HG03521 (cell line): ENCODE results near the gene DHX36.

Experiments used
- ATAC-seq: cut with Tn5 transposase; IDR thresholded peaks from one replicate; pipeline ENCODE4 v1.9.1; 2021; ENCODE audit warnings: mild to moderate bottlenecking, moderate library complexity; ENCODE audit not compliant: unreplicated experiment

DHX36 gene, protein sequence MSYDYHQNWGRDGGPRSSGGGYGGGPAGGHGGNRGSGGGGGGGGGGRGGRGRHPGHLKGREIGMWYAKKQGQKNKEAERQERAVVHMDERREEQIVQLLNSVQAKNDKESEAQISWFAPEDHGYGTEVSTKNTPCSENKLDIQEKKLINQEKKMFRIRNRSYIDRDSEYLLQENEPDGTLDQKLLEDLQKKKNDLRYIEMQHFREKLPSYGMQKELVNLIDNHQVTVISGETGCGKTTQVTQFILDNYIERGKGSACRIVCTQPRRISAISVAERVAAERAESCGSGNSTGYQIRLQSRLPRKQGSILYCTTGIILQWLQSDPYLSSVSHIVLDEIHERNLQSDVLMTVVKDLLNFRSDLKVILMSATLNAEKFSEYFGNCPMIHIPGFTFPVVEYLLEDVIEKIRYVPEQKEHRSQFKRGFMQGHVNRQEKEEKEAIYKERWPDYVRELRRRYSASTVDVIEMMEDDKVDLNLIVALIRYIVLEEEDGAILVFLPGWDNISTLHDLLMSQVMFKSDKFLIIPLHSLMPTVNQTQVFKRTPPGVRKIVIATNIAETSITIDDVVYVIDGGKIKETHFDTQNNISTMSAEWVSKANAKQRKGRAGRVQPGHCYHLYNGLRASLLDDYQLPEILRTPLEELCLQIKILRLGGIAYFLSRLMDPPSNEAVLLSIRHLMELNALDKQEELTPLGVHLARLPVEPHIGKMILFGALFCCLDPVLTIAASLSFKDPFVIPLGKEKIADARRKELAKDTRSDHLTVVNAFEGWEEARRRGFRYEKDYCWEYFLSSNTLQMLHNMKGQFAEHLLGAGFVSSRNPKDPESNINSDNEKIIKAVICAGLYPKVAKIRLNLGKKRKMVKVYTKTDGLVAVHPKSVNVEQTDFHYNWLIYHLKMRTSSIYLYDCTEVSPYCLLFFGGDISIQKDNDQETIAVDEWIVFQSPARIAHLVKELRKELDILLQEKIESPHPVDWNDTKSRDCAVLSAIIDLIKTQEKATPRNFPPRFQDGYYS

DNA sequence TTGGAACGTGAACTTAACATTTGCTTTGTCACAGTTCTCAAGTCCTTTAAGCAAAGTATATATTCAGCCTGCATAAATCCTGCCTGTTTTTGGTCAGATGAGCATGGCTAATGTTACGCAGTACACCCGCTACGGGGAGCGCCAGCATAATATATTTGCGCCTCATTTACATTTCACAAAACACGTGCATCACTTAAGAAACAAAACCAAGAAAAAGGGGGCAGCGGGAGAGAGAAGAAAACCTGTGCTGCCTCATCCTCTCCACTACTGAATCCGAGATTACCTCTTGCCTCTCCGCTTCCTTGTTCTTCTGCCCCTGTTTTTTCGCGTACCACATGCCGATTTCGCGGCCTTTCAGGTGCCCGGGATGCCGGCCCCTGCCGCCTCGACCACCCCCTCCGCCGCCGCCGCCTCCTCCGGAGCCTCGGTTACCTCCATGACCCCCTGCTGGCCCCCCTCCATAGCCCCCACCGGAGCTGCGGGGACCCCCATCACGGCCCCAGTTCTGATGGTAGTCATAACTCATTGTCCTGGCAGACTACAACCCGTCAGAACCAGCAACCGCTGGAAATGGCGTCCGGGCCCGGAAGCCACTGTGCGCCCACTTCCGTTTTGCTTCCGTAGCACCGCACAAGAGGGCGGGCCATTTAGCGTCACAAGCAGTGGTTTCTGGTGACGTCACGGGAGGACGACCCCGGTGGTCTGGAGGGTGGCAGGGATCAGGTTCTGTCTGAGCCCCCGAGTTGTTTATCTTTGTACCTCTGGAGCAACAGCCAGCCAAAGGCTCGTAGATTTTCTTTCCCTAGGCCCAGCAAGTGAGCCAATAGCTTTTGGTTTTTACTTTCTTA lies at the start of gene DHX36:
Gene DHX36 (minus strand): TSS at position 597 of the 848 bp plus-strand sequence. CDS start 71 bp downstream, at position 526.
- ATAC-seq = peak; percentile 94

DNA sequence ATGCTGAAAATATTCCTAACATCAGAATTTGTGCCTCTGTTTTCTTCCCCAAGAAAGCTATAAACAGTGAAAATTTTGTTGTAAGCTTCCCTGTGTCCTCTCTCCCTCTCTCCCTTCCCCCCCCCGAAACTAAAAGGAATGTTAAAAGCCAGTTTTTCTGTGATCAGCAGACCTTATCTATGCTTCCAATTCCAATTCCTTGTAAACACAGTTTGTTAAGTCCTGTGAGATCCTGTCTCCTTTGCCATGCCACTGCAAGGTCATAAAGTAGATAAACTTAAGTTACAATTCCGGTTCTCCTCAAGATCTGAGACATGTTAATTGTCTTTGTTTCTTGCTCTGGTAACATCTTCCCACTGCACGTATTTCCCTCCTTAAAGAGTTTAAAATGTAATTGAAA lies 42.9 kb upstream of the DHX36 start:
- no peak for ATAC-seq

DNA sequence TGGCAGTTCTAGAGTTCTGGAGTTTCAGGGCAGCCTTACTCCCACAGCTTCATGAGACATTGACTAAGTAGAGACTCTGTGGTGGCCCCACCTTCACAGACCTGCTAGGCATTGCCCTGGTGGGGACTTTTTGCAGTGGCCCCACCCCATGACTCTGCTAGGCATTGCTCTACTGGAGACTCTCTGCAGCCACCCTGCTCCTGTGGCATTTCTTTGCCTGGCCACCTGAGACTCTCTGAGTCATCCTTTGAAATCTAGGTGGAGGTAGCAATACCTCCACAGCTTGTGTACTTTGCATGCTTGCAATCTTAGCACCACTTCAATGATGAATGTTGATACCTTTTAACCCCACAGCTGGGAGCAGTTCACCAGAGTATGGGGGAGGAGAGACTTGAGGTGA lies 40.6 kb upstream of the DHX36 start:
- ATAC-seq = no peak

DNA sequence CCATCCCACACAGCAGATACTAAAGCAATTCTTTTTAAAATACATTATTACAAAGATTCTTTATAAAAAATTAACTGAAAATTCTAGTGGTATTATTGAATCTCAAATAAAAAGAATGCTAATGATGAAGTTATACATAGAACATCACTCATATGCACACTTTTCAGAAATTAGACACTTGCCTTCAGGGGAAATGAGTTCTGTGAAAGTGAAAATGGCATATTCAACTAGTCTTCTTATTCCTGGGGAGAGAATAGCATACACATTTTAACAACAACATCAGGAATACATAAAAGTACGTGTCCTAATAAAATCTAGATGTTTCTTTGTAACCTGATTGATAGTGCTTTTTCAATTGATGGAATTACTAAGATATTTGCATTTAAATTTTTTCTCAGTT lies 36.8 kb upstream of the DHX36 start:
- ATAC-seq = no peak

DNA sequence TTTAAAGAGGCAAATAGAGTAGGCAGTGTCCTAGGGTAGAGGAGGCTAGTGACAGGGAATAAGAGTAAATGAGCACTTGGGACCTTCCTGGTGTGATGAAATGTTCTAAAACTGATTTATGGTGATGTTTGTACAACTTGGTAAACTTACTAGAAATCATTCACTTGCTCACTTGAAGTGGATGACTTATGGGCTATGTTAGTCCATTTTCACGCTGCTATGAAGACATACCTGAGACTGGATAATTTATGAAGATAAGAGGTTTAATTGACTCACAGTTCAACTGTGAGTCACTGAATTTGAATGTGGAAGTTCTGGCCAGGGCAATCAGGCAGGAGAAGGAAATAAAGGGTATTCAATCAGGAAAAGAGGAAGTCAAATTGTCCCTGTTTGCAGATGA lies 31.7 kb upstream of the DHX36 start:
- no peak for ATAC-seq

DNA sequence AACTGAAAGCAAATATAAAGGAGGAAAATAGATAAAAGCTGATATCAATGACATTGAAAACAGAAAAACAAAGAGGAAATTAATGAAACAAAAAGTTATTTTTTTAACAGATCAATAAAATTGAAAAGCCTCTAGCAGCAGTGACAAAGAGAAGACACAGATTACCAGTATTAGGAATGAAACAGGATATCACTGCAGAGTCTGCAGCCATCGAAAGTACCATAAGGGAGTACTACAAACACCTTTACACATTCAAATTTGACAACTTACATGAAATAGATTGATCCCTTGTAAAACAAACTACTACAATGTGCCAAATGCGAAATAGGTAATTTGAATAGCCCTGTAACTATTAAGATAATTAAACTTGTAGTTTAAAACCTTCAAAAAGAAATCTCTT lies 24.9 kb upstream of the DHX36 start:
- no peak for ATAC-seq

DNA sequence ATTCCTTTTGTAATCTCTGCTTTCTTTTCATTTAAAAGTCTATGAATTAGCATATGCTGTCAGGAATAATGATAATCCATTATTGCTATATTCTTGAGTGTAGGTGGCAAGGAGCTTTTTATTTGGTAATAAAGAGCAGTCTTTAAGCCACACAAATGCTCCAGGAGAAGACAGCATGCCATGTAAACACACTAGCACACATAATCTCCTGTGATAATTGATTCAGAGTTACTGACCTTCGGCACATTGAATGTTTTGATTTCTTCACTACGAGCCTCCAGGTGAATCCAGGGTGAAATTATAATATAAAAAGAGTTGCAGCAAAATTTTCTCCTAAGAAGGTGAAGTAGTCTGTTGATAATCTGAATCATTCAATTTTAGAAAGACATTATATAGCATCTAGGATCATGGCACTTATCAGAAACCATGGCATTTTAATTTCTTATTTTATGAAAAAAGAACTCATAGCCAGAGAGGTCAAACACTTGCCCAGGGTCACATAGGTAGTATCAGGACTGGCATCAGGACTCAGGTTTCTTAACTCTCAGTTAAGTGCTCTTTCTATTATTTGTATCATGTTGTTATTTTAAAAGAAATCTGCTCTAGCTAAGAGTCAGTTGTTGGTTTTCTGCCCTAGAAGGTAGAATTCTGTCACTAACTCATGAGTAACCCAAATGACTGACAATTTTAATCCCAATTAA lies 21.3 kb upstream of the DHX36 start:
- ATAC-seq = no peak

DNA sequence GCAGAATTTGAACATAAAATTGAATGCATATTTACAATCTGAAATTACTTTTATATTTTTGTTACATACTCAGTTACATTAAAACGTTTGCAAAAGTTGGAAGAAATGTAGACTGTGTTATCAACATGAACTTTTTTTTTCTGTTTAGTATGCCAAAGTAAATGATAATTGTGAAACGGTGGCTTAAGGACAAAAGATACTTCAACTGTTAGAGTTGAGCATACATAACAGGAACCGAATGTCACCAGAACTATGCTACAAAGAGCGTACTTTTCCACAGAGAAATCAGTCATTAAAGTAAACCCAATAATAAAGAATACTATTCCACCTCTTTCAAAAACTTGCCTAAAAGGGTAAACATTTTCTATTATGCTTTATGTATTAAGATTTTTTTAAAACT lies 14.3 kb upstream of the DHX36 start:
- ATAC-seq = no peak

DNA sequence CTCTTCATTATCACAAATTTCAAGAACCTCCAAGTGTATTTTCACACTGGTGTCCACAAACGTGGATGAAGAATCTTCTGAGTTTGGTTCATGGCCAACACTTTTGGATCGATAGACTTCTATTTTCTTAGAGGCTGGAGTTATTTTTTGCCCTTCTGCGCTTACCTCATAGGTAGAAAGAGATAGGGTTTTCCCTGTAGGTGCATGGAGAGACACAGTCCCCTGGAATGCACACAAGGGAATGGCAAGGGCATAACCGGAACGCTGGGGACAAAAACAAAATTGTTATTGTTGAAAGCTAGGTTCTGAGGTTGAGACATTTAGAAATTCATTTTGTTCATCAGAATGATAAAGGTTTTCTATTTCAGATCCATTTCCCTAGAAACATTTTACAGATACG lies 13.7 kb upstream of the DHX36 start:
- no peak for ATAC-seq

DNA sequence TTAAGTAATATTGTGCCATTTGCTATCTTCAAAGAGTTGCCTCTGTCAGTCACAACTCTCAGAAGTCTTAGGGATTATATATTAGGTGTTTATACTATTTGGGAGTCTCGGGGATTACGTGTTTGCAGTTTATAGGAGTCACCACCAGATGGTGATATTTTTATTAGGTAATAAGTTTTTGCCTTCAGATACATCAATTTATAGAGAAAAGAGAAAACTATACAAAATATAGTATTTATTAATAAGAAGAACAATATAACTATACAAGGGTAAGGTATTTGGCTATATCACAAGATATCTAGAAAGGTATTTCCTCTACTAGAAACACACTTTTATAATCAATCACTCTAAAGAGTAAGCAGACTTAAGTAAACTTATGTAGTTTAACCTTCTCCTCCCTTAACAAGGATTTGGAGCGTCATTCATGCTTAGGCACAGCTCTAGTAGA lies 10.7 kb upstream of the DHX36 start:
- no peak for ATAC-seq

DNA sequence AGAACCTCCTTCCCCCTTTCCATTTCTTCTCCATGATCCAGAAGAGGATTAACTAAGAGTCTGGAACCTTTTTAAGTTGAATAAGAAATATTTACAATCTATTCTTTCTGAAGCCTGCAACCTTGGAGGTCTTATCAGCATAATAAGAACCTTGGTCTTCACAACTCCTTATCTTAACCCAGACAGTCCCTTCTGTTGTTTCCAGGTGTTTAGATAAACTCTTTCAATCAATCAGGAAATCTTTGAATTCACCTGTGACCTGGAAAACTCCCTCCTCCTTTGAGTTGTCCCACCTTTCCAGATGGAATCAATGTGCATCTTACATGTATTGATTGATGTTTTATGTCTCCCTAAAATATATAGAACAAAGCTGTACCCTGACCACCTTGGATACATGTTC lies 3.6 kb upstream of the DHX36 start:
- no peak for ATAC-seq

DNA sequence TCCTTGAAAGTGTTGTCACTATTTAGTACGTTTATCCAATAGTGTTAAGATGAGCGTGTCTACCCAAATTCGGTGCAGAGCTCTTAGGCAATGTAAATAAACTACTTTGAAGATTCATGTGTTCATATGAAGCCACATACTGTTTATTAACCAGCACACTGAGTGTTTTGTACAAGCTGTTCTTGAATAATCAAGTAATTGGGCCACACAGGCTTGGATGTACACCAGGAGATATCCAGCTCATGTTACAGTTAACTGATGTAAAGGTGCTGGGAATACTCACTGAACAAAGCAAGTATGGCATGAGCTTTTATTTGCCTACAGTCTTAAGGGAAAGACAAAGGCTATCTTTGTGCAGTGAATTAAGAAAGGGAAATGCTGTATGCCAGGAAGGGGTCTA lies 632 bp upstream of the DHX36 start:
- no peak for ATAC-seq

DNA sequence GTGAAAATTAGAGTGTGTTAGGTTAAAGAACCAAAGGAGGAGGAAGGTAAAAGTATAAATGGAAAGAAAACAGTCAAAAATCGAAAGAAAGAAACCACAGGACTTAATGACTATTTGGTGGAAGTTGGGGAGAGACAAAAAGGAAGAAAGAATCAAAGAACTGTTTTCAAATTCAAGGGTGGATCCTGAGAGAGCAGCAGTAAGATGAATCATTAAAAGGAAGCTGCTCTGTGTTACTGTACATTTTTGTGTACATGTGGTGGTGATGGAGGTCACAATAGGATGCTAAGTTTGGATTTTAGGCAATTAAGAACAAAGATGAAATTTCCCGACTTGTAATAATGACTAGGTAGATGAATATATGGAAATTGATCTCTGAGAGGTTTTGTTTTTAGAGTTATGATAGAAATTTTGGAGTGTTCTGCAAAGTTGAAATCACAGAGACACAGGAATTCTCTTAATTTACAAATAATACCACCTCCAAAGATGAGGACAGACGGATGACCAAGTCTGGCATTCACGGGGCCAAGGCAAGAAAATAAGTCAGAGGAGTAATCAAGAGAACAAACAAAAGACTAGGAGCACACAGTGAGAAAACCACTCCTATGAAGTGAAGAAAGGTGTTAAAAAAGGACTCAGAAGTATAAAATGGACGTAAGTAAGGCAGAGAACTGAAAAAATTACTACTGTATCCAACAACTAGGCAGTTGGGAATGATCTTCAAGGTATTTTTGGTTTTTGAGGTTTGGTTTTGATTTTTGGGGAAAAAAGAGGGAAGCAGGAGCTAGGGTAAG lies 7.1 kb downstream of the DHX36 start:
- ATAC-seq = no peak

DNA sequence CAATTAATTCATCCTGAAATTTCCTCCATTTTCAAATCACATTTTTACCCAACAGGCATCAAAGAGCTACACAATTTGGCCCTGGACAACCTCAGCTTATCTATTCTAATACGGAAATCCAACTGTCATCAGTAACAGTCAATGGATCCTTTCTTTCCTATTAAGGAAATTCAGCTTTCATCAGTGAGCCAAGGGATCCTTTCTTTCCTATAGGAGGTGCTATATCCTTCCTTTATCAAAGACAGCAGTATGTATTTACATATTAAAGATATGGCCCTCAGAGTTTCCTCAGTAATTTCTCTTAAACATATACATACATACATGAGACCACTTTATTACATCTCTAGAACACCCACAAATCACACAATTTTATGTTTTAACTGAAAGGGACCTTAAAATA lies 10.1 kb downstream of the DHX36 start:
- ATAC-seq = no peak

DNA sequence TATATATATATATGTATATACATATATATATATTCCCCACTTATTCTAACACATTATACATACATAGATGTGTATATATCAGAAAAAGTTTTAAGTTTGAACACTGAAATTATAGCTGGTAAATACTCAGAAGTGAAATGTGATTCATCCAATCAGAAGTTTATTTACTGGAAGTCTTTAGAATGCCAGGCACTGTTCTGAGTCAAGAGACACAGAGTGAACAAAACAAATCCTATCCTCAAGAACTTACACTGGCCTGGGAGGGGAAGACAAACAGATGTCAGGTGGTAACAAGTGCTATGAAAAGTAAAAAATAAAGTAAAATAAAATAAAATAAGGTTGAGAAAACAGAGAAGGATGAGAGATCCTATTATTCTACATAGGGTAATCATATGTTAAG lies 13.4 kb downstream of the DHX36 start:
- ATAC-seq = no peak

DNA sequence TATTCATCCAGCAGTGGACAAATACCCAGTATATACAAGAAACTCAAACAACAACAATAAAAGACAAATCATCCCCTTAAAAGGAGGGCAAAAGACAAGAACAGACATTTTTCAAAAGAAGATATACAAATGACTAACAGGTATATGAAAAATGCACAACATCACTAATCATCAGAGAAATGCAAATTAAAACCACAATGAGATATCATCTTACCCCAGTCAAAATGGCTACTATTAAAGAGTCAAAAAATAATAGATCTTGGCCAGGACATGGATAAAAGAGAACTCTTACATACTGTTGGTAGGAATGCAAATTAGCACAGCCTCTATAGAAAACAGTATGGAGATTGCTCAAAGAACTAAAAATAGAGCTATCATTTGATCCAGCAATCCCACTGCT lies 16.9 kb downstream of the DHX36 start:
- no peak for ATAC-seq

DNA sequence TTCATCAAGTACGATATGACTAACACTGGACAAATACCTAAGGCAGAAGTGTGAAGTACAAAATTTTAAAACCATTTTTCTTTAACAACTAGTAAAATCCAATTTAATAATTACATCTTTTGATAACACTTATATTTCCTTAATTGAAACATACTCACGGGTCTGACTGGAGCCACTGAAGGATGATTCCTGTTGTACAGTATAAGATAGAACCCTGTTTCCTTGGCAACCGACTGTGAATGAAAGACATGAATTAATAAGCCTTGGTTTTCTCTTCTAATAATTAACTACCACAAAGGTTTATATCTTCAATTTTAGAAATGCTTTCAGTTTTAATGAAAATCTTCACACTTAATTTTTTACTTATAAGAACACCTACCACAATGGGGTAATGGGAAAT lies 19.4 kb downstream of the DHX36 start:
- ATAC-seq = no peak

DNA sequence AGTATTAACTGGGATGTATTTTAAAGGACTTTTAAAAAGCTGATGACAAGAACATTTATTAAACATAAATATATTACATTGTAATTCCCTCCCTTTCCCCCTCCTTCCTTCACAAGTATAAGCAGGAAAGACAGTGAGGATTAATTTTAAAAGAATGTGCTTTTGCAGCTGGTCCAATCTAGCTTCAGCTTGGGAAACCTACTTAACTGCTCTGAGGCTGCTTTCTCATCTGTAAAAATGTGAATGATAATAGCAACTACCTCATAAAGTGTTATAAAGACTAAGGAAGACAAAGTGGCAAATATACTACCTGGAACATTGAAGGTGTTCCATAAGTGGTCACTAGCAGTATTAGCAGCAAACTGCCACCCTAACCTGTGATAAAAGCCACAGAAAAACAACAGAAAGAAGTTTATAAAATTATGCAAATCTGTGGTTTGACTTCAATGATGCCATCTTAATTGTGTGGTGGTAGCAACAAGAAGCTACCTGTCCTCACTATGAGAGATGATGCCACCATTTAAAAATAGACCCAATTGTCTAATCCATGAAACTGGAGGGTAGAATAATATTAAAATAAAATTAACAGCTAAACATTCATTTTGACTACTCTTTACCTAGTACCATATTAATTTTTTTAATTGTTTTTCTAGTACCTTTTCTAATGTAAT lies 20.0 kb downstream of the DHX36 start:
- no peak for ATAC-seq

DNA sequence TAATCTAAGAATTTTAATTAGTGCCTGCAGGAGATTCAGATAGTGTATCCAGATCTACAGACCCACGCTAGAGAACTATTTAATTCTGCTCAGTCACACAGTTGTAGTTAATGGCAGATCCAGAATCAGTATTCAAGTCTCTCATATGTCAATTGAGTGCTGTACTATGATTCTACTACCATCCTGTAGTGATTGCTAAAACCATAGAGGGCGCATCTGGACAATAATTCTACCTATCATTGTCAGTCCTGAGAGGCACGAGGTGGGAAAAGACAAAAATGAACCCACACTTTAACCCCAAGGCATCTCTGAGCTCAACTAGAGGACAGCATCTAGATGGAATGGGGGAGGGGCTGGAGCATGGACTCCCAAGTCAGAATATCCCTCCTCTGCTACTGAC lies 22.7 kb downstream of the DHX36 start:
- no peak for ATAC-seq
